Stomach (tissue), 9 donors: ENCODE results near the gene COX7A2. TPM values are rescaled to one million over a fixed set of nuclear protein-coding genes. Genes with fewer than 3 reads are reported as not detected.

Experiments
- DNase-seq, 2 donors: peaks; one replicate each; pipeline versions ENCODE4 v3.0.0 to v3.0.0-alpha.2; 2013 to 2019
- H3K27ac ChIP-seq, 5 donors: fragments of 200-600 bp in 4 of 5; sonication (generic) in 4 of 5; one replicate each; pipeline ENCODE4 v1.5.1; 2013 to 2019; ENCODE audit warnings: mild to moderate bottlenecking in 1 of 5, moderate library complexity in 1 of 5
- H3K27me3 ChIP-seq, 3 donors: fragments of 200-600 bp; sonication (generic); one replicate each; pipeline ENCODE4 v1.5.1; 2017 to 2019; ENCODE audit warnings: mixed run types in 1 of 3
- H3K36me3 ChIP-seq, 4 donors: fragments of 200-600 bp; sonication (generic); 1 replicate in 3 of 4; 2 replicates in 1 of 4; pipeline ENCODE4 v1.5.1; 2016 to 2019
- H3K4me1 ChIP-seq, 4 donors: fragments of 200-600 bp; sonication (generic); one replicate each; pipeline ENCODE4 v1.5.1; 2016 to 2019
- H3K4me3 ChIP-seq, 4 donors: fragments of 200-600 bp; sonication (generic) in 3 of 4; one replicate each; pipeline ENCODE4 v1.5.1; 2016 to 2019; ENCODE audit warnings: mild to moderate bottlenecking in 1 of 4
- H3K9me3 ChIP-seq, 4 donors: fragments of 200-600 bp; sonication (generic); one replicate each; pipeline ENCODE4 v1.5.1; 2016 to 2019
- CTCF ChIP-seq, 7 experiments: fragments of 450-650 bp in 4 of 7; fragments of 200-600 bp in 3 of 7; sonication (generic) in 3 of 7; IDR thresholded peaks; one replicate each; pipeline ENCODE4 v1.5.1; 2016 to 2019; ENCODE audit warnings: antibody characterized with exemption in 7 of 7, control low read depth in 2 of 7, mild to moderate bottlenecking in 1 of 7
- EP300 ChIP-seq: sonication (generic); formaldehyde crosslinking; IDR thresholded peaks from one replicate; pipeline ENCODE4 v1.6.1; 2017; ENCODE audit warnings: antibody characterized with exemption
- POLR2A ChIP-seq, 4 donors: fragments of 450-650 bp; IDR thresholded peaks; one replicate each; pipeline ENCODE4 v1.6.1; 2016; ENCODE audit warnings: antibody characterized with exemption in 4 of 4, control low read depth in 2 of 4, mild to moderate bottlenecking in 1 of 4, moderate library complexity in 1 of 4
- POLR2AphosphoS5 ChIP-seq, 3 donors: sonication (generic); formaldehyde crosslinking; IDR thresholded peaks; one replicate each; pipeline ENCODE4 v1.6.1; 2016; ENCODE audit warnings: antibody characterized with exemption in 3 of 3
- WGBS, 5 donors: extraction: QIAGEN DNeasy Blood & Tissue Kit in 3 of 5; methylation state at CpG; one replicate each; pipeline versions ENCODE4 v1.1.5 to v1.1.7; 2013 to 2018; 5-methylcytosine and 5-hydroxymethylcytosine counted together
- intact Hi-C: fragments of 100-400 bp; cut with DNase I; formaldehyde crosslinking; loops from one replicate; pipeline ENCODE4 v1.15.1; 2023; ENCODE audit warnings: low total_unique reads
- polyA plus RNA-seq, 3 donors: library from polyadenylated mRNA; stranded (reverse); fragments of 200-250 nt; gene quantifications; one replicate each; pipeline ENCODE4 v1.2.3, GENCODE V29; 2013
- total RNA-seq, 5 donors: library from RNA; depleted of rRNA; stranded (reverse); fragments of >200 nt; gene quantifications; one replicate each; pipeline versions ENCODE4 v1.1.0 to v1.2.3, GENCODE V29; 2014 to 2016
- donor health status: healthy with polysubstance abuse.
- donor health status: Bipolar disorder and iron deficiency.
- donor health status: healthy.

Gene COX7A2
- total and polyA plus RNA-seq, 8 donors: 27.8 to 1,513 (median 406) TPM

GRCh38 chr6:75278474-75279077 is 35.0 kb upstream of the COX7A2 start:
- H3K27ac ChIP-seq: no peak overlapping the region

GRCh38 chr6:75275067-75275466 is 31.5 kb upstream of the COX7A2 start:
- no peak for TF ChIP-seq EP300
- no peak for TF ChIP-seq CTCF (IDR thresholded peaks at IDR 0.05)
- TF ChIP-seq POLR2A (IDR thresholded peaks at IDR 0.05): no peak
- no peak for TF ChIP-seq POLR2AphosphoS5 (IDR thresholded peaks at IDR 0.05)
- Histone ChIP-seq H3K9me3 (no peaks in the 10 kb centered on the region), H3K36me3 (peaks cover 0 to 11% (median 7%) of the 10 kb centered on the region in 4 donors), H3K27me3 (no peaks in the 10 kb centered on the region), H3K27ac (no peak overlapping the region), H3K4me3 (no peak overlapping the region), H3K4me1 (peaks cover 24 to 80% (median 53%) of the 10 kb centered on the region in 4 donors)
- intact Hi-C loops: no loop called here
- no peak for DNase-seq

More at GRCh38 chr6:75278474-75279077, 35.0 kb upstream of the COX7A2 start:
- WGBS, 5 donors: 42 to 51% (median 46%) methylated on average over 4 of the region's 4 CpGs
- no peak for TF ChIP-seq EP300
- no peak for TF ChIP-seq POLR2A (IDR thresholded peaks at IDR 0.05)
- no peak for TF ChIP-seq POLR2AphosphoS5 (IDR thresholded peaks at IDR 0.05)
- no peak for TF ChIP-seq CTCF (IDR thresholded peaks at IDR 0.05)
- no peak for DNase-seq
- H3K27me3 ChIP-seq: no peaks in the 10 kb centered on the region
- intact Hi-C loops: no loop called here
- H3K36me3 ChIP-seq: no peaks in the 10 kb centered on the region
- H3K4me1 ChIP-seq: peaks cover 25 to 93% (median 70%) of the 10 kb centered on the region in 4 donors
- H3K9me3 ChIP-seq: no peaks in the 10 kb centered on the region
- H3K4me3 ChIP-seq: no peak overlapping the region

- 56 to 72% (median 69%) methylated on average over 4 of the region's 4 CpGs for WGBS, 5 donors
- TF ChIP-seq CTCF (IDR thresholded peaks at IDR 0.05): no peak
- TF ChIP-seq POLR2AphosphoS5 (IDR thresholded peaks at IDR 0.05): no peak
- TF ChIP-seq EP300: no peak
- no peak for TF ChIP-seq POLR2A (IDR thresholded peaks at IDR 0.05)
- peaks cover 12 to 76% (median 40%) of the 10 kb centered on the region in 4 donors for H3K4me1 ChIP-seq
- H3K36me3 ChIP-seq: peaks cover 0 to 11% (median 7%) of the 10 kb centered on the region in 4 donors
- H3K27me3 ChIP-seq: no peaks in the 10 kb centered on the region
- intact Hi-C loops: no loop called here
- H3K4me3 ChIP-seq: no peak overlapping the region
- no peak for DNase-seq
- H3K27ac ChIP-seq: peak overlapping the region in 4 of 5 donors; percentile 10 to 48 (median 35)
- H3K9me3 ChIP-seq: no peaks in the 10 kb centered on the region
Observed at GRCh38 chr6:75273009-75273408, 29.4 kb upstream of the COX7A2 start.

- H3K4me3 ChIP-seq: no peak overlapping the region
- H3K27ac ChIP-seq: peak overlapping the region in 4 of 5 donors; percentile 10 to 48 (median 37)
- DNase-seq: no peak
- intact Hi-C loops: no loop called here
- no peaks in the 10 kb centered on the region for H3K27me3 ChIP-seq
- H3K36me3 ChIP-seq: peaks cover 0 to 11% (median 7%) of the 10 kb centered on the region in 4 donors
- no peaks in the 10 kb centered on the region for H3K9me3 ChIP-seq
- H3K4me1 ChIP-seq: peaks cover 12 to 76% (median 42%) of the 10 kb centered on the region in 4 donors
- 80 to 93% (median 91%) methylated on average over 5 of the region's 5 CpGs for WGBS, 5 donors
- TF ChIP-seq EP300: no peak
- no peak for TF ChIP-seq POLR2AphosphoS5 (IDR thresholded peaks at IDR 0.05)
- TF ChIP-seq POLR2A (IDR thresholded peaks at IDR 0.05): no peak
- no peak for TF ChIP-seq CTCF (IDR thresholded peaks at IDR 0.05)
Observed at GRCh38 chr6:75272145-75272840, 28.7 kb upstream of the COX7A2 start.
